HG02970 (cell line): ENCODE data around the gene PSMD13.

Source experiments
- ATAC-seq: cut with Tn5 transposase; IDR thresholded peaks from one replicate; pipeline ENCODE4 v1.9.1; 2021; ENCODE audit warnings: mild to moderate bottlenecking, moderate library complexity, moderate number of reproducible peaks; ENCODE audit not compliant: unreplicated experiment, low FRiP score

PSMD13 gene

DNA sequence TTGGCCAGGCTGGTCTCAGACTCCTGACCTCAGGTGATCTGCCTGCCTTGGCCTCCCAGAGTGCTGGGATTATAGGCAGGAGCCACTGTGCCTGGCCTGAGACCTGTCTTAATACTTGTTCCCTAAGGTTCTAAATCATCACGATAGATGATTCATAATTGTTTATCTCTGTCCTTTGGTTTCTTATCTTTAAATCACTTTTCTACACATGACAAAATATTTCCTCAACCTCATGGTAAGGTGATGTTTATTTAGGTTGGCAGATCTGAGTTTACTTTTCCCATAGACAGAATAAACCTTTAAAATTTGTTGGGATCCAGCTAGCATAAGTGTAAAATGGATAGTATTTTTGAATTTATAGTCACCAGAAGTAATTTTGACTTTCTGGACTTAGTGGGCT is 3.5 kb downstream of the PSMD13 start:
- no peak for ATAC-seq

DNA sequence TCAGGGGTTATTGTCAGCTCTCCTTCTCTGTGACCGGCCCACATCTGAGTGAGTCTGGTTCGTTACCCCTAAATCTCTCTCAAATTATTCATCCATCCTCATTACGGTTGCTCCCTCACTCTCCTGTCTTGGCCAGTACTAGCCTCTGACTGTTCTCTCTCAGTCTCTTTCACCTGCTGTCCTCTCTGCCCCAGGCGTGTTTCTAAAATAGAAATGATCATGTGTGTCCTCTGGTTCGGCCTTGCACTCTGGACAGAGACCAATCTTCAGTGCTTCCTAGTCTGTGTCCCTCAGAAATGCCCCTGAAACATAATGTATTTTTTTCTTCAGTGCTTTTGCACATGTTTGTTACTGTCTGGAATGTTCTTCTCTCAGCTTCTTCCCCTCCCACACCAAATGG is 4.9 kb downstream of the PSMD13 start:
- no peak for ATAC-seq

DNA sequence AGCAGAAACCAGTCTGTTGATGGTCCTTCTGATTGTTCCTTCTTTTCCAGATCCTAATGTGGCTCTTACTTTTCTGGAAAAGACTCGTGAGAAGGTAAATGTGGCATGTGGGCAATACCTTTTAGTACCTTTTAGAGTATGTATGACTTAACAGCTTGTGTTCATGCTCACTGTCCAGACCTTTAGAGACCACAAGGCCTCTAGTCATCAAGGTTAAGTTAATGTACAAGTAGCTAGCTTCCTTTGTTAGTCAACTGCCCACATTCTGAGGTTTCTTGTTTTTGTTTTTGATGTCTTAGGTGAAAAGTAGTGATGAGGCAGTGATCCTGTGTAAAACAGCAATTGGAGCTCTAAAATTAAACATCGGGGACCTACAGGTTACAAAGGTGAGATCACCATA is 7.6 kb downstream of the PSMD13 start:
- ATAC-seq = no peak

DNA sequence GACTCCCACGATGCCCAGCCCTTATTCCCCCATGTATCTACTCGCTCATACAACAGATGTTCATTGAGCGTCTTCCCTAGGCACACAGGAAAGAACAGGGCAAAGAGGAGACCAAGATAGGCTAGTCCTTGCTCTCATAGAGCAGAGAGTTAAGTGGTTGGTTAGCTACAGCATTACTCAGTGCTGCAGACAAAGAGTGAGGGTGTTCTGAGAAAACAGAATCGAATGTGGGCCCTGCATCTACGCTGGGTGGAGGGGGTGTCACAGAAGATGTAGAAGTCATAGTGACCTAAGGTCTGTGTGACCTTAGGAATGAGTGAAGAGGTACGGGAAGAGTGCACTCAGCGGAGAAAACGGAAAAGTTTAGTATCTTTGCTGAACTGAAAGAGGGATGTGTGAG is 12.3 kb downstream of the PSMD13 start:
- ATAC-seq = no peak

DNA sequence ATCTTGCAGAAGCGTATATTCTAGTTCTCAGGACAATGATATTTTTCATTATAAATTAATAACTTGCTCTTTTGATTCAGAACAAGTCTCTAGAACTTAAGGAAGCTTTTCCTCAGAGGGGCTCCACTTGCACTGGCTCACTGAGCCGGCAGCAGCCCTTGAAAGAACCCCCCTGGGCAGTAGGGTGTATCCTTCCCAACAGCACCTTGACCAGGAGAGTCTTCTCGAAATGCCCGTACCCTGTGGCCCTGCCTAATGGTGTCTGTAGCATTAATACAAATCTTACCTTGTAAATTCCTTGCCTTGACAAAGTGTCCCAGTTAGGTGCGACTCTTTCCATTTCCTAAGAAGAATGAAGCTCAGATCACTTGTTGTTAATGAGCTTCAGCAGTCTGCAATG is 13.5 kb downstream of the PSMD13 start:
- ATAC-seq = no peak

DNA sequence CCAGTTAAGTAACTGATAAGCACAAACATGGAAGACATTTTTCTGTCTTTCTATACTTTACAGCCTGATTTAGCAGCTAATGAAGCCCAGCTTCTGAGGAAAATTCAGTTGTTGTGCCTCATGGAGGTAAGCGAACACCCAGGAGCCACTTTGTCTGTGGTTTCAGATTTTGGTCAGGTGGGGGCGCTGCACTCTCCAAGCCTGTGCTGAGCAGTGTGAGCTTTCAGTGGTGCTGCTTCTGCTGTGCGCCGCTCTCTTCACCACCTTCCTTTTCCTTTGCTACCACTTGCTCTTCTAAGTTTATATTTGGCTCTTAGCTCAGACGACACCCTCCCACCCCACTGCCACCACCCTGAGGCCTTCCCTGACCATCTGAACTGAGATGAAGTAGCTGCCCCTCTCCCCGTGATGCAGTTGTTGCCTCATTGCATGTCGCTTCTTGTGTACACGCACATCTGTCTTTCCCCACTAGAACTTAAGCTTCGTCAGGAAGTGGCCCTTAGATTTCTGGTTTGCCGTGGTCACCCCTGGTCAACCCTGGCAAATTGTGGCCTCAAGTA is 14.0 kb downstream of the PSMD13 start:
- ATAC-seq = no peak

DNA sequence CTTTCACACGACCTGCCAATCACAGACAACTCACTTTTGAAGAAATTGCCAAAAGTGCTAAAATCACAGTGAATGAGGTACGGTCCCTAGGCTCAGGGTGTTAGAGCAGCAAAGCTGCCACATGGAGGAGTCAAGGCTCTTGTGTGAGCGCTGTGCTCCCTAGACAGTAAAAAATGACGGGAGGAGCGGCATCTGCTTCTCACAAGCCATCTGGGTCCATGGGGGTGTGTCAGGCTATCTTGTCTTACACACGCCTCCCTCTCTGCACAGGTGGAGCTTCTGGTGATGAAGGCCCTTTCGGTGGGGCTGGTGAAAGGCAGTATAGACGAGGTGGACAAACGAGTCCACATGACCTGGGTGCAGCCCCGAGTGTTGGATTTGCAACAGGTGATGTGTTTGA is 14.8 kb downstream of the PSMD13 start:
- ATAC-seq = no peak

DNA sequence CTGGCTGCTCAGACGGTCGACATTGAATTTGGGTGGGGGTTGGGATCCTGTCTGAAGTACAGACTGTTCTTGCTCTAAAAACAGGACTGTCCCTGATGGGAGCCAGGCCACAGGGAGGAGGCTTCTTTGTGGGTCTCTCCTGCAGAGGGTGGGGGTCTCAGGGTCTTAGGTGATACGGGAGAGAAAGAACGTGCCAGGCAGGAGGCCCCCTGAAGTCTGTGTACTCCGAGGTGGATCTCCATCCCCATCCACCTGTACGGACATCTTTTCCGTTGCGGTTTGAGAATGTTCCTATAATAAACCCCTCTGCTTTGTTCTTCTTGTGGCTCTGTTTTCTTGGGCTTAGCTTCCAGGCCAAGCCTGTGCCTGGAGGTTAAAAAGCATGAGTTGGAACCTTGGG is 15.9 kb downstream of the PSMD13 start:
- ATAC-seq = no peak

DNA sequence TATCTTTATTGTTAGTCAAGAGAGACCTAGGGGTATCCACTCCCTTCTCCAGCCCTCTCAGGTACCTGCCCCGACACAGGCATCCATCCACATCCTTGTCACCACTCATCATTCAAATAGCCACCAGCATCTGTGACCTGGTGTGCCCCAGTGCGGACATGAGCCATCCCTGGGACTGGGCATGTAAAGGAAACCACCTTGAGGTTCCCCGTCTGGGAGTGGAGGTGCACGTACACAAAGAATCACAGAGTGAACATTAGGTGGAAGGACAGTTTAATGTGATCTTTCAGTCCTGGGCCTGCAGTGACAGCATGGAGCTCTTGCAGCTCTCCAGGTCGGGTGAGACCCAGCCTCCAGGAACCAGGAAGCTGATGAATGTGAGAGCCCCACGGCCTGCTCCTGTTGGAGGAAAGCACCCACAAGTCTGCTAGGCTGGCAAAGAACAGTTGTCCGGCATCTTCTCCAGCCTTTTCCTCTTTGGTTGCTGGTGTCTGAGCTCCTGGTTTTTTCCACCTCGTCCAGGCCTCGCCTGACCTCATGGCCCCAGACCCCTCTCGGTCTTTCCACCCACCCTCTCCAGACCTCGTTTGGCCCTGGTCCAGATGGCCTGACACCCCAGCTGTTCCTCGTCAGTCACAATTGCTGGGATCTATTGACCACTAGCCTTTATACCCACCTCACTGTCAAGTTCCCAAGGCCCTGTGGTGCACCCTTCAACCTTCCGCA is 16.5 kb downstream of the PSMD13 start:
- ATAC-seq = no peak

DNA sequence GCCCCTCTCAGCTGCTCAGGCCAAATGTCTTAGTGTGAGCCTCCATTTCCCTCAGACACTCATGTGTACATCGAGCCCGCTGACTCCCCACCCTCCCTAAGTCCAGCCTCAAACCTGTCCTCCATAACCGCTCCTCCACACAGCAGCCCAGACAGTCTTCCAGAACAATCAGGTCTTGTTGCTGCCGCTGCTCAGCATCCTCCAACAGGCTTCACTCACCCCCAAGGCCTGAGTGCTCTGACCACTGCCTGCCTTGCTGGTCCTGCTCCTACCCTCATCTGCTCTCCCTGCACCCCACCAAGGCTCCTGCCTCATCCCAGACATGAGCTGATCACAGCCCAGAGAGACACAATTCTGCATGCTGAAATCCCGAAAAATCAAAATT is 17.1 kb downstream of the PSMD13 start:
- ATAC-seq = no peak

DNA sequence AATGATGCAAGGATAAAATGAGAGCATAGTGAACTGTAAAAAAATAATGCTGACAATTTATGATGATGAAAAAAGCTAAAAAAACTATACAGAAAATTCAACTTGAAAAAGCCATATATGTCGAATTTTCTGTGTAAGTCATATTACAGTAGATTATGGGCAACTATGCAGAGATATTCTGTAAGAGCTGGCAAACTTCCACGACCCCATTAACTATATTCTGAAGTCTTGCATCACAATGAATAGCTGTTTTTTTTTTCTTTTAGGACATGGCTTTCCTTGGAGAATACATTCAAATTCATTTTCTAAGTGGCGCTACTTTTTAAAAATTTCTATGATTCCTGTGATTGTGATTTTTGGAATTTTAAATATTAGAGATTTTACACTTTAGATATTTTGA is 18.4 kb downstream of the PSMD13 start:
- no peak for ATAC-seq

DNA sequence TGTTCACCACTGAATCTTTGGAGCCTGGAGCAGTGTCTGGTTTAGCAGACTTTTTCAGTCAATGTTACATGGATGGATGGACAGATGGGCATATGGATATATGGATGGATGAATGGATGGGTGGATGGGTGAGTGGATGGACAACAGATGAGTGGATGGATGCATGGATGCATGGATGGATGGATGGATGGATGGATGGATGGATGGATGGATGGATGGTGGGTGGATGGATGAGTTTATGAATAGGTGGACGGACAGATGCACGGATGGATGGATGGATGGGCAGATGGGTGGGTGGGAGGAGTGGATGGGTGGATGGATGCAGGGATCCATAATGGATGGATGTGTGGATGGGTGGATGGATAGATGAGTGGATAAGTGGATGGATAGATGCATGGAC is 19.0 kb downstream of the PSMD13 start:
- ATAC-seq = no peak

DNA sequence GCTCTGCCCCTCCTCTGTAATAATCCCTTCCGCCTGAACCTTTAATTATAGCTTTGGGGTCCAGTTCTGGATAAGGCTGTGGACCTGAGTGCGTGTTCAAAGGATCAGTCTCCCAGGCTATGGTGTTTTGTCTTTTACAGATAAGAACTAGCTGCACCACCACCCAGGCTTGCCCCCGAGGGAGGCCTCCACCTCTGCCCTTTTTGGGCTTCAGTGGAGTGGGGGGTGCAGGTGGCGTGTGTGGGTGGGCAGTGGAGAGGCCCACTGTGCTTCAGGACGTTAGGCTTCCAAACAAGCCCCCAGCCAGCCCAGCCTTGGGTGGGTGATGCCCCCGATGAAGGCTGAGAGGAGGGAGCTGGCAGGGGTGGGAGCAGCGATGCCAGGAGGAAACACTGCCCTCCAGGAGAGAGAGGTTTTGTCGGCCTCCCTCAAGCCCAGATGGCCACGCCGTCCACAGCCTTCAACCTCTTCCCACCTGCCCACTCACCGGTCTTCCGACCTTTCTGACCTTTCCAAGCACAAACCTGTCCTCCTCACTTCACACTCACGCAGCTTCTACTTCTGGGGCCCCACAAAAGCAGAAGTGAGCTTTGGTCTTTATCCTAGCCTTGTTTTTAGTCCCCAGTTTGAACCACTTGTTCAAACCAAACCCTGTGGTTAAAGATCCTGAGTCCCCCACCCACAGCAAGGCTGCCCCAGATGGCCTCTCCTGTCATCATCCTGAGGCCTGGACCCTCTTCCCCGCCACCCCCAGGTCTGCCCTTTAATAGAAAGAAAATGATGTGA is 20.4 kb downstream of the PSMD13 start:
- no peak for ATAC-seq

DNA sequence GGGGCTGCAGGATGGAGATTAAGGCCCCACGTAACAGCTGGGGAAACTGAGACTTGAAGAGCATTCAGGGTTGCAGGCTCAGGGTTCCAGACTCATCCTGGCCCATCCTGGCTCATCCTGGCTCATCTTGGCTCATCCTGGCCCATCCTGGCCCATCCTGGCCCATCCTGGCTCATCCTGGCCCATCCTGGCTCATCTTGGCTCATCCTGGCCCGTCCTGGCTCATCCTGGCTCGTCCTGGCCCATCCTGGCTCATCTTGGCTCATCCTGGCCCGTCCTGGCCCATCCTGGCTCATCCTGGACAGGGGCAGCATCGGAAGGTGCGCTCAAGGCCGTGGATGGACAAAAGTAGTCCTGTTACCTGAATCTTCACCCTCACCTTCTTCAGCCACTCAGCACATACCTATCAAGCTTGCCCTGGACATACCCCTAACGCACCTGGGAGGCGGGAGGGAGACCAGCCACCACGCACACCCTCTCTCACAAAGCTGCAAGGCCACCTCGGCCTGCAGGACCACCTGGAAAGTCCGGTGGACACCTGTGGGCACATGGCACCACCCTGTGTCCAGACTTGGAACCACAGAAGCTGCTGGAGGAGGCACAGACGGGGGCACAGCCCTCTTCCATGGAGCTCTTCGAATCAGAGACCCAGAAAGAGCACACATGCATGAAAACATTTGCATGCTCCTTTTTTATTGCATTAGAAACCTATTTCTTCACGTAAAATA is 21.2 kb downstream of the PSMD13 start:
- no peak for ATAC-seq

DNA sequence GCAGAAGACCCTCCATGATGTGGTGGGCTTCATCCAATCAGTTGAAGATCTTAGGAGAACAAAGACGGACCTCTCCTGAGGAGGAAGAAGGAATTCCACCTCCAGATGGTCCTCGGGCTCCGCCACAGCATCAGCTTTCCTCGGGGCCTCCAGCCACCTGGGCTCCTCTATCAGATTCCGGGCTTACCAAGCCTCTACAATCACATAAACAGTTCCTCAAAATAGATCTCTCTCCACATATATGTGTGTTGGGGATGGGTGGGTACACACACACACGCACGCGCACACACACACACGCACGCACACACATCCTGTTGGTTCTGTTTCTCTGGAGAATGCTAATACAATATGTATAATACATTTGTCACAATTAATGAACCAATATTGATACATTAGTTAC is 22.6 kb downstream of the PSMD13 start:
- ATAC-seq = no peak

DNA sequence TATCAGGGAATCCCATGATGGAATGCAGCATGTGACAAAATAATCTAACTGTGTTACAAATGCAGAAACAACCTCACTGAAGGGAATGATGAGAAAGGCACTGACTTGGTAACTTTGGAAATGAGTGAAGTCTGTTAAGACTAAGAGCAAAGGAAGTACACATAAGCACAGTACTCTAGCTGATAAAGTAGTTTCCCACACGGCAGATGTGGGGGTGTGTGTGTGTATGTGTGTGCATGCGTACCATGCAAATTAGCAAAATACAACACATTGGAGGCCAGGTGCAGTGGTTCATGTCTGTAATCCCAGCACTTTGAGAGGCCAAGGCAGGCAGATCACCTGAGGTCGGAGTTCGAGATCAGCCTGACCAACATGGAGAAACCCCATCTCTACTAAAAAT is 24.8 kb downstream of the PSMD13 start:
- ATAC-seq = no peak

DNA sequence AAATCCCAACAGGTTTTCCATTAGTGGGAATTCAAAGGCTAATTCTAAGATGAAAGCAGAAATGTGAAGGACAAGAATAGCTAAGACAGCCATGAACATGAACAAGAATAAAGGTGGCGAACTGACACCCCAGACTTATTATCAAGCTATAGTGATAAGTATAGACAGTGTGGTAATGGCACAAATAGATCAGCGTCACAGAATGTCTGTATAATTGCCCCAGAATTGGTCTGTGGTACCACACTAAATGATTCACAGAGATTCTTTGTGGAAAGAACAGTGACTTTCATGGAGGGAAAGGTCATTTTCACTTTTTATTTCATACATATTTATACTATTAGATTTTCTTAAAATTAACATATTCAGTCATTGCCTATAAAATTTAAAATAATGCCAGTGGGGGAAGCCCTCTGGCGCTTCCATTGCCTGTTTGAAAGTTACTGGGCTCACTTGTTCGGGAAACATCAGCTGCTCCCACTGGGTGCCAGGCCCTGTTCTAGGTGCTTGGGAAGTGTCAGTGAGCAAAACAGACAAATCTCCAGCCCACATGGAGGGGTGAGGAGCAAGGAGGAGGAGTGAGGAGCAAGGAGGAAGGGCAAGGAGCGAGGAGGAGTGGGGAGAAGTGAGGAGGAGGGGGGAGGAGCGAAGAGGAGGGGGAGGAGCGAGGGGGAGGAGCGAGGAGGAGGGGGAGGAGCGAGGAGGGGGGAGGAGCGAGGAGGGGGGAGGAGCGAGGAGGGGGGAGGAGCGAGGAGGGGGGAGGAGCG is 30.1 kb downstream of the PSMD13 start:
- no peak for ATAC-seq

DNA sequence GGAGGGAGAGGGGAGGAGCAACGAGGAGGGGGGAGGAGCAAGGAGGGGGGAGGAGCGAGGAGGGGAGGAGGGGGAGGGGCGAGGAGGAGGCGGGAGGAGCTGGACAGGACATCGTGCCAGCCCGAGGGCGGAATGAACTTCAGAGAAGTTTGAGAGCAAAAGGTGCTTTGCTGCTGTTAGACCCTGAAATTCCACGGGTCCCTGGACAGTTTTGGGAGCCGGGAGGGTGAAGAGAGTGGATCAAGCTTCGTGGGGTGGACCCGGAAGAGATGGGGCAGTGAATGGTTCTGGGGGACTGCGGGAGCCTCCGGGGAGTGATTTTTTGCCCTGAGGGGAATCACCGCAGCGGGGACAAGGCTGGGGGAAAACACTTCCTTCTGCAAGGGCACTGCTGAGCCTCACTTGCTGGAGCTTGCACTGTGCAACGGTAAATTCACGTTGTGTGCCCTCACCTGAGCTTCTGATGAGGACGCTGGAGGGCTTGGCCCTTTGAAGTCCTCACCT is 30.8 kb downstream of the PSMD13 start:
- ATAC-seq = no peak

DNA sequence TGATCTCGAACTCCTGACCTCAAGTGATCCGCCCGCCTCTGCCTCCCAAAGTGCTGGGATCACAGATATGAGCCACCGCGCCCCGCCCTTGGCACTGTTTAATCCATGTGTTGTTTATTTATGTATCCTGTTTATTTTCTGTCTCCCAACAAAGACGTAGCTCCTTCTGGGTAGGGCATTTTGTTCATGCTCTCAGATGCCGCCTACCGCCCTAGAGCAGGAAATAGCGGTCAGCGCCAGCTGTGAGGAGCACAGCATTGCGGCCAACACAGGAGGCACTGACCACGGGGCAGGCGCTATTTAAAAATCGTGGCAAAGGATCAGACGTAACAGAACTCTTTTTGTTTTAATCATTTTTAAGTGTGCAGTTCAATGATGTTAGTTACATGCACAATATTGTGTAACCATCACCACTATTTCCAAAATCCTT is 32.0 kb downstream of the PSMD13 start:
- ATAC-seq = peak; percentile 36

DNA sequence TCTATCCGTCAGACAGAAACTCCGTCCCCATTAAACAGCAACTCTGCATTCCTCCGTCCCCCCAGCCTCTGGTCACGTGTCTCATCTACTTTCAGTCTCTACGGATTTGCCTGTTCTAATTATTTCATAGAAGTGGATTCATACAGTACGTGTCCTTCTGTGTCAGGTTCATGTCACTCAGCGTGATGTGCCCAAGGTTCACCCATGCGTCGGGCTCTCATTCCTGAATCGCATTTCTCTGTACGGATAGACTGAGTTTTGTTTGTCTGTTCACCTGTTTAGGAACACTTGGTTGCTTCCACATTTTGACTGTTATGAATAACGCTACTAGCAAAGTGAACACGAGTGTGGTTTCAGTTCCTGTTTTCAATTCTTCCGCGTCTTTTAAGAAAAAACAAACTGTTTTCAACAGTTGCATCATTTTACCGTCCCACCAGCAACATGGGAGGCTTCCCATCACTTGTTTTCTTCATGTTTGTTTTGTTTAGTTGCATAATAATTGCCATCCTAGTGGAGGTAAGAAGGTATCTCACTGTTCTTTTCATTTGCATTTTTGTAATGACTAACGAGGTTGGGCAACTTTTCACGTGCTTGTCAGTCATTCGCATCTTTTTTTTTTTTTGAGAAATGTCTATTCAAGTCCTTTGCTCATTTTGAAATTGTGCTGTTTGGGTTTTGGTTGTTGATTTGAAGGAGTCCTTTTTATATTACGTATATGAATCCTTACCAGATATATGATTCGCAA is 32.5 kb downstream of the PSMD13 start:
- peak; percentile 70 for ATAC-seq
